ENCODE measurements around the gene PTPRN2. TPM values are rescaled to one million over a fixed set of nuclear protein-coding genes. Genes with fewer than 3 reads are reported as not detected.
"Not testable (repeated sequence)": the region's sequence is repeated elsewhere in the genome, so short reads cannot be mapped to it uniquely, and the experiment has no call there.

The PTPRN2 gene
- polyA plus RNA-seq, 1 donor from 2014 or later = 1.6 TPM

GRCh38 chr7:157493776-157494175, 1093.8 kb downstream of the PTPRN2 start:
- peaks cover 2% of the 10 kb centered on the region for H3K36me3 Mint-ChIP-seq
- peaks cover 0 to 8% (median 4%) of the 10 kb centered on the region in 3 donors for H3K4me1 Mint-ChIP-seq
- peaks cover 10% of the 10 kb centered on the region for H3K27me3 Mint-ChIP-seq
- H3K27ac Mint-ChIP-seq = no peak overlapping the region
- no peak overlapping the region for H3K4me3 Mint-ChIP-seq
- H3K9me3 Mint-ChIP-seq = peaks cover 1 to 11% (median 3%) of the 10 kb centered on the region in 3 donors

GRCh38 chr7:157493017-157493416, 1094.6 kb downstream of the PTPRN2 start:
- peak overlapping the region in 1 of 3 donors; percentile 57 for H3K27ac Mint-ChIP-seq
- H3K9me3 Mint-ChIP-seq = peaks cover 1 to 11% (median 3%) of the 10 kb centered on the region in 3 donors
- peaks cover 10% of the 10 kb centered on the region for H3K27me3 Mint-ChIP-seq

GRCh38 chr7:157490465-157490912, 1097.1 kb downstream of the PTPRN2 start:
- peaks cover 0 to 8% (median 4%) of the 10 kb centered on the region in 3 donors for H3K4me1 Mint-ChIP-seq
- H3K27me3 Mint-ChIP-seq = peaks cover 5% of the 10 kb centered on the region
- peak overlapping the region in 1 of 4 donors; percentile 73 for H3K4me3 Mint-ChIP-seq
- H3K36me3 Mint-ChIP-seq = peaks cover 2% of the 10 kb centered on the region
- peaks cover 1 to 11% (median 3%) of the 10 kb centered on the region in 3 donors for H3K9me3 Mint-ChIP-seq
- H3K27ac Mint-ChIP-seq = no peak overlapping the region

More at GRCh38 chr7:157493017-157493416, 1094.6 kb downstream of the PTPRN2 start:
- H3K4me3 Mint-ChIP-seq = no peak overlapping the region
- H3K36me3 Mint-ChIP-seq = peaks cover 2% of the 10 kb centered on the region
- H3K4me1 Mint-ChIP-seq = peaks cover 0 to 8% (median 4%) of the 10 kb centered on the region in 3 donors

- not testable (repeated sequence) for H3K36me3 Mint-ChIP-seq, H3K4me3 Mint-ChIP-seq, H3K27ac Mint-ChIP-seq, H3K4me1 Mint-ChIP-seq, H3K27me3 Mint-ChIP-seq
- H3K9me3 Mint-ChIP-seq = peaks cover 1 to 11% (median 3%) of the 10 kb centered on the region in 3 donors
Measured at GRCh38 chr7:157489870-157490269, 1097.8 kb downstream of the PTPRN2 start.

Other genes with a start within 250 kb of the PTPRN2 start
- 2.0 TPM for gene NCAPG2, start 117.0 kb upstream of the PTPRN2 start, polyA plus RNA-seq
- 13.2 TPM for gene ESYT2, start 241.7 kb upstream of the PTPRN2 start, polyA plus RNA-seq